DOHH2 (cell line): ENCODE results near the gene NRM.
"Not testable (repeated sequence)": the region's sequence is repeated elsewhere in the genome, so short reads cannot be mapped to it uniquely, and the experiment has no call there.

Experiments used
- EZH2phosphoT487 ChIP-seq: fragments of 200-600 bp; sonication (generic); IDR thresholded peaks from 2 replicates; pipeline ENCODE4 v1.6.1; 2017; ENCODE audit warnings: borderline replicate concordance, mild to moderate bottlenecking, antibody characterized with exemption, low read length, moderate library complexity, mixed read lengths
- TF ChIP-seq, protein P1 (sequence below): fragments of 200-600 bp; sonication (generic); IDR thresholded peaks from one replicate; pipeline ENCODE4 v1.5.1; 2014; ENCODE audit warnings: antibody characterized with exemption, mild to moderate bottlenecking, low read depth, low read length; ENCODE audit not compliant: poor library complexity, severe bottlenecking

GRCh38 chr6:30723843-30724741, 33.3 kb upstream of the NRM start:
- TF ChIP-seq, protein P1, sequence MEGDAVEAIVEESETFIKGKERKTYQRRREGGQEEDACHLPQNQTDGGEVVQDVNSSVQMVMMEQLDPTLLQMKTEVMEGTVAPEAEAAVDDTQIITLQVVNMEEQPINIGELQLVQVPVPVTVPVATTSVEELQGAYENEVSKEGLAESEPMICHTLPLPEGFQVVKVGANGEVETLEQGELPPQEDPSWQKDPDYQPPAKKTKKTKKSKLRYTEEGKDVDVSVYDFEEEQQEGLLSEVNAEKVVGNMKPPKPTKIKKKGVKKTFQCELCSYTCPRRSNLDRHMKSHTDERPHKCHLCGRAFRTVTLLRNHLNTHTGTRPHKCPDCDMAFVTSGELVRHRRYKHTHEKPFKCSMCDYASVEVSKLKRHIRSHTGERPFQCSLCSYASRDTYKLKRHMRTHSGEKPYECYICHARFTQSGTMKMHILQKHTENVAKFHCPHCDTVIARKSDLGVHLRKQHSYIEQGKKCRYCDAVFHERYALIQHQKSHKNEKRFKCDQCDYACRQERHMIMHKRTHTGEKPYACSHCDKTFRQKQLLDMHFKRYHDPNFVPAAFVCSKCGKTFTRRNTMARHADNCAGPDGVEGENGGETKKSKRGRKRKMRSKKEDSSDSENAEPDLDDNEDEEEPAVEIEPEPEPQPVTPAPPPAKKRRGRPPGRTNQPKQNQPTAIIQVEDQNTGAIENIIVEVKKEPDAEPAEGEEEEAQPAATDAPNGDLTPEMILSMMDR = not testable (repeated sequence)
- TF ChIP-seq EZH2phosphoT487 = not testable (repeated sequence)
